Adrenal gland (tissue), 12 donors: ENCODE measurements around the gene AGL. TPM values are rescaled to one million over a fixed set of nuclear protein-coding genes. Genes with fewer than 3 reads are reported as not detected.

ENCODE experiments used
- DNase-seq, 7 donors: peaks; one replicate each; pipeline ENCODE4 v3.0.0-alpha.2; 2019 to 2020
- H3K27ac ChIP-seq, 5 donors: fragments of 200-600 bp; sonication (generic) in 4 of 5; 1 replicate in 3 of 5; 2 replicates in 2 of 5; pipeline versions ENCODE4 v1.5.1 to v1.8.0; 2016 to 2020; ENCODE audit warnings: mild to moderate bottlenecking in 1 of 5
- H3K27me3 ChIP-seq: fragments of 200-600 bp; 2 replicates; pipeline ENCODE4 v1.8.0; 2021
- H3K36me3 ChIP-seq, 2 donors: fragments of 200-600 bp; replicated peaks in 1 of 2; 1 replicate in 1 of 2; 2 replicates in 1 of 2; pipeline versions ENCODE4 v1.5.1 to v1.8.0; 2018 to 2022
- H3K4me1 ChIP-seq, 2 donors: fragments of 200-600 bp; replicated peaks in 1 of 2; 1 replicate in 1 of 2; 2 replicates in 1 of 2; pipeline versions ENCODE4 v1.5.1 to v1.8.0; 2018 to 2021
- H3K4me3 ChIP-seq, 4 donors: fragments of 200-600 bp; sonication (generic) in 3 of 4; one replicate each; pipeline ENCODE4 v1.5.1; 2016 to 2018
- H3K9me3 ChIP-seq, 3 donors: fragments of 200-600 bp; sonication (generic) in 1 of 3; replicated peaks in 1 of 3; 1 replicate in 2 of 3; 2 replicates in 1 of 3; pipeline versions ENCODE4 v1.5.1 to v1.8.0; 2016 to 2021
- CTCF ChIP-seq, 6 experiments: fragments of 450-650 bp in 4 of 6; fragments of 200-600 bp in 2 of 6; sonication (generic) in 1 of 6; IDR thresholded peaks; 1 replicate in 5 of 6; 2 replicates in 1 of 6; pipeline versions ENCODE4 v1.5.1 to v1.8.0; 2016 to 2021; ENCODE audit warnings: antibody characterized with exemption in 6 of 6, mild to moderate bottlenecking in 2 of 6, moderate library complexity in 1 of 6
- POLR2A ChIP-seq, 2 donors: fragments of 450-650 bp; IDR thresholded peaks; one replicate each; pipeline ENCODE4 v1.6.1; 2017; ENCODE audit warnings: antibody characterized with exemption in 2 of 2, mild to moderate bottlenecking in 2 of 2, moderate library complexity in 1 of 2
- WGBS, 4 donors: extraction: QIAGEN DNeasy Blood & Tissue Kit in 2 of 4; methylation state at CpG; one replicate each; pipeline versions ENCODE4 v1.1.5 to v1.1.7; 2013 to 2017; 5-methylcytosine and 5-hydroxymethylcytosine counted together
- intact Hi-C, 2 donors: fragments of 100-400 bp; cut with DNase I; formaldehyde crosslinking; loops; one replicate each; pipeline versions ENCODE4 v1.14.1 to v1.15.0; 2022 to 2023
- polyA plus RNA-seq, 3 donors: library from polyadenylated mRNA; stranded (reverse); fragments of 200-250 nt in 2 of 3; fragments of 350-450 nt in 1 of 3; fragmentation: Illumina TruSeq in 1 of 3; extraction: RNeasy Lipid Tissue Mini Kit (QIAGEN cat#74804) in 1 of 3; gene quantifications; one replicate each; pipeline ENCODE4 v1.2.3, GENCODE V29; 2013 to 2014
- total RNA-seq, 9 donors: library from RNA; depleted of rRNA in 4 of 9; stranded (reverse); fragments of >200 nt in 4 of 9; fragments of 120-200 nt in 1 of 9; fragmentation: NEBNext Ultra II Directional in 1 of 9; extraction: Animal tissue kit (Norgen Biotek cat#: 25700) in 1 of 9; gene quantifications; one replicate each; pipeline versions ENCODE4 v1.1.0 to v1.2.4, GENCODE V29; 2013 to 2023
- donor health status: healthy with polysubstance abuse.
- donor health status: Bipolar disorder and iron deficiency.
- donor health status: DM: yes; HTN: yes; CAD: no.
- donor health status: DM: no; HTN: no; CAD: no.
- donor health status: DM: no; HTN: no; CAD: no.
- donor health status: DM: yes; HTN: yes; CAD: no.

The AGL gene
- total and polyA plus RNA-seq, 12 donors, result 4.5 to 27.5 (median 14.8) TPM

- DNase-seq, result no peak
- 68 to 80% (median 76%) methylated on average over 3 of the region's 3 CpGs for WGBS, 4 donors
- no peaks in the 10 kb centered on the region for H3K36me3 ChIP-seq
- intact Hi-C loops, result no loop called here
- no peak for TF ChIP-seq CTCF (IDR thresholded peaks at IDR 0.05)
- no peak for TF ChIP-seq POLR2A (IDR thresholded peaks at IDR 0.05)
- H3K27me3 ChIP-seq, result no peaks in the 10 kb centered on the region
- no peaks in the 10 kb centered on the region for H3K9me3 ChIP-seq
- H3K27ac ChIP-seq, result no peak overlapping the region
- H3K4me3 ChIP-seq, result no peak overlapping the region
- no peaks in the 10 kb centered on the region for H3K4me1 ChIP-seq
Measured at GRCh38 chr1:99964806-99965205, 114.6 kb downstream of the AGL start.

- TF ChIP-seq CTCF (IDR thresholded peaks at IDR 0.05) (no peak), POLR2A (IDR thresholded peaks at IDR 0.05) (no peak)
- H3K4me3 ChIP-seq, result no peak overlapping the region
- no peaks in the 10 kb centered on the region for H3K36me3 ChIP-seq
- DNase-seq, result no peak
- H3K9me3 ChIP-seq, result no peaks in the 10 kb centered on the region
- no peak overlapping the region for H3K27ac ChIP-seq
- intact Hi-C loops, result no loop called here
- peaks cover 0 to 4% of the 10 kb centered on the region in 2 donors for H3K4me1 ChIP-seq
- H3K27me3 ChIP-seq, result no peaks in the 10 kb centered on the region
- 67 to 77% (median 71%) methylated on average over 2 of the region's 2 CpGs for WGBS, 4 donors
Measured at GRCh38 chr1:99965646-99966375, 115.7 kb downstream of the AGL start.

GRCh38 chr1:99968214-99968613, 118.1 kb downstream of the AGL start:
- Histone ChIP-seq H3K4me1 (peaks cover 0 to 7% of the 10 kb centered on the region in 2 donors), H3K27me3 (no peaks in the 10 kb centered on the region), H3K36me3 (no peaks in the 10 kb centered on the region), H3K27ac (no peak overlapping the region), H3K4me3 (no peak overlapping the region), H3K9me3 (no peaks in the 10 kb centered on the region)
- intact Hi-C loops, result no loop called here
- DNase-seq, result no peak
- 93 to 96% (median 94%) methylated on average over 4 of the region's 4 CpGs for WGBS, 4 donors
- TF ChIP-seq CTCF (IDR thresholded peaks at IDR 0.05) (no peak), POLR2A (IDR thresholded peaks at IDR 0.05) (no peak)

GRCh38 chr1:99969260-99969728, 119.1 kb downstream of the AGL start:
- TF ChIP-seq CTCF (IDR thresholded peaks at IDR 0.05), result no peak
- intact Hi-C loops, result no loop called here
- H3K27me3 ChIP-seq, result no peaks in the 10 kb centered on the region
- no peaks in the 10 kb centered on the region for H3K36me3 ChIP-seq
- no peak for DNase-seq
- H3K4me3 ChIP-seq, result peak overlapping the region in 3 of 4 donors; percentile 79 to 83 (median 81)
- WGBS, 4 donors, result 17 to 31% (median 22%) methylated on average over 5 to 6 of the region's 6 CpGs
- peaks cover 0 to 7% of the 10 kb centered on the region in 2 donors for H3K4me1 ChIP-seq
- peak overlapping the region in 4 of 5 donors; percentile 1 to 77 (median 62) for H3K27ac ChIP-seq
- no peaks in the 10 kb centered on the region for H3K9me3 ChIP-seq
